ENCODE measurements around the gene HYCC1.

HYCC1 gene

GRCh38 chr7:23017309-23017708 is 3.4 kb upstream of the HYCC1 start:
- no peak for DNase-seq (ENCODE audit: low read depth in 4 of 4, low spot score in 1 of 4)

GRCh38 chr7:23016345-23017253 is 2.7 kb upstream of the HYCC1 start:
- DNase-seq (ENCODE audit: low read depth in 4 of 4, low spot score in 1 of 4): no peak

GRCh38 chr7:23014681-23015080 is 751 bp upstream of the HYCC1 start:
- no peak for DNase-seq (ENCODE audit: low read depth in 4 of 4, low spot score in 1 of 4)

GRCh38 chr7:23012908-23013714 is 819 bp downstream of the HYCC1 start:
- DNase-seq (ENCODE audit: low read depth in 4 of 4, low spot score in 1 of 4): peak in 1 of 4 experiments; percentile 5

GRCh38 chr7:23012186-23012585 is 1.7 kb downstream of the HYCC1 start:
- no peak for DNase-seq (ENCODE audit: low read depth in 4 of 4, low spot score in 1 of 4)

GRCh38 chr7:23011222-23011924 is 2.6 kb downstream of the HYCC1 start:
- DNase-seq (ENCODE audit: low read depth in 4 of 4, low spot score in 1 of 4): no peak

GRCh38 chr7:23009303-23009702 is 4.6 kb downstream of the HYCC1 start:
- DNase-seq (ENCODE audit: low read depth in 4 of 4, low spot score in 1 of 4): no peak

- DNase-seq (ENCODE audit: low read depth in 4 of 4, low spot score in 1 of 4): no peak
Measured at GRCh38 chr7:23004247-23004520, 9.7 kb downstream of the HYCC1 start.

- no peak for DNase-seq (ENCODE audit: low read depth in 4 of 4, low spot score in 1 of 4)
Measured at GRCh38 chr7:23003505-23004246, 10.3 kb downstream of the HYCC1 start.

GRCh38 chr7:23002698-23003097 is 11.2 kb downstream of the HYCC1 start:
- no peak for DNase-seq (ENCODE audit: low read depth in 4 of 4, low spot score in 1 of 4)

GRCh38 chr7:23001610-23002009 is 12.3 kb downstream of the HYCC1 start:
- DNase-seq (ENCODE audit: low read depth in 4 of 4, low spot score in 1 of 4): no peak

- DNase-seq (ENCODE audit: low read depth in 4 of 4, low spot score in 1 of 4): no peak
Measured at GRCh38 chr7:23000597-23001360, 13.2 kb downstream of the HYCC1 start.

GRCh38 chr7:22998519-22998896 is 15.4 kb downstream of the HYCC1 start:
- DNase-seq (ENCODE audit: low read depth in 4 of 4, low spot score in 1 of 4): no peak

GRCh38 chr7:22997871-22998518 is 15.9 kb downstream of the HYCC1 start:
- DNase-seq (ENCODE audit: low read depth in 4 of 4, low spot score in 1 of 4): no peak

GRCh38 chr7:22996470-22996869 is 17.5 kb downstream of the HYCC1 start:
- DNase-seq (ENCODE audit: low read depth in 4 of 4, low spot score in 1 of 4): no peak

GRCh38 chr7:22995011-22995410 is 18.9 kb downstream of the HYCC1 start:
- no peak for DNase-seq (ENCODE audit: low read depth in 4 of 4, low spot score in 1 of 4)

- DNase-seq (ENCODE audit: low read depth in 4 of 4, low spot score in 1 of 4): peak in 1 of 4 experiments; percentile 40
Measured at GRCh38 chr7:22992874-22993840, 20.8 kb downstream of the HYCC1 start.

- no peak for DNase-seq (ENCODE audit: low read depth in 4 of 4, low spot score in 1 of 4)
Measured at GRCh38 chr7:22990588-22990949, 23.4 kb downstream of the HYCC1 start.
